Spleen (tissue), 11 donors: ENCODE results near the gene RBBP4. TPM values are rescaled to one million over a fixed set of nuclear protein-coding genes. Genes with fewer than 3 reads are reported as not detected.
"Not testable (repeated sequence)": the region's sequence is repeated elsewhere in the genome, so short reads cannot be mapped to it uniquely, and the experiment has no call there.

Experiments
- DNase-seq: peaks from one replicate; pipeline ENCODE4 v3.0.0-alpha.2; 2020
- H3K27ac ChIP-seq, 8 donors: fragments of 200-600 bp; sonication (generic) in 7 of 8; 1 replicate in 4 of 8; 2 replicates in 4 of 8; pipeline versions ENCODE4 v1.5.0 to v1.8.0; 2016 to 2021; ENCODE audit warnings: inconsistent platforms in 4 of 8, mild to moderate bottlenecking in 4 of 8, moderate library complexity in 1 of 8
- H3K27me3 ChIP-seq, 7 donors: fragments of 200-600 bp; sonication (generic) in 6 of 7; replicated peaks in 1 of 7; 1 replicate in 4 of 7; 2 replicates in 3 of 7; pipeline versions ENCODE4 v1.5.0 to v1.8.0; 2016 to 2021; ENCODE audit warnings: inconsistent platforms in 3 of 7, mild to moderate bottlenecking in 1 of 7
- H3K36me3 ChIP-seq, 6 donors: fragments of 200-600 bp; sonication (generic) in 5 of 6; 1 replicate in 4 of 6; 2 replicates in 2 of 6; pipeline versions ENCODE4 v1.5.0 to v1.8.0; 2016 to 2021; ENCODE audit warnings: inconsistent platforms in 2 of 6
- H3K4me1 ChIP-seq, 6 donors: fragments of 200-600 bp; sonication (generic) in 5 of 6; 1 replicate in 3 of 6; 2 replicates in 3 of 6; pipeline versions ENCODE4 v1.5.0 to v1.8.0; 2016 to 2021; ENCODE audit warnings: inconsistent platforms in 3 of 6
- H3K4me3 ChIP-seq, 8 donors: fragments of 200-600 bp; sonication (generic) in 7 of 8; 1 replicate in 4 of 8; 2 replicates in 4 of 8; pipeline versions ENCODE4 v1.5.0 to v1.8.0; 2016 to 2021; ENCODE audit warnings: inconsistent platforms in 4 of 8, mild to moderate bottlenecking in 4 of 8, moderate library complexity in 2 of 8
- H3K9me3 ChIP-seq, 8 donors: fragments of 200-600 bp; sonication (generic) in 7 of 8; 1 replicate in 4 of 8; 2 replicates in 4 of 8; pipeline versions ENCODE4 v1.5.0 to v1.8.0; 2016 to 2021; ENCODE audit warnings: inconsistent platforms in 4 of 8
- CTCF ChIP-seq, 11 experiments: fragments of 200-600 bp in 7 of 11; fragments of 450-650 bp in 4 of 11; sonication (generic) in 4 of 11; IDR thresholded peaks in 8 of 11; conservative IDR thresholded peaks in 3 of 11; 1 replicate in 7 of 11; 2 replicates in 4 of 11; pipeline versions ENCODE4 v1.4.0 to v1.8.0; 2016 to 2021; ENCODE audit warnings: antibody characterized with exemption in 11 of 11, inconsistent platforms in 4 of 11, mild to moderate bottlenecking in 1 of 11
- POLR2A ChIP-seq, 3 donors: fragments of 450-650 bp; IDR thresholded peaks; one replicate each; pipeline ENCODE4 v1.5.1; 2017; ENCODE audit warnings: antibody characterized with exemption in 3 of 3, mild to moderate bottlenecking in 1 of 3
- POLR2AphosphoS5 ChIP-seq, 3 donors: sonication (generic); formaldehyde crosslinking; IDR thresholded peaks; one replicate each; pipeline ENCODE4 v1.5.1; 2017; ENCODE audit warnings: antibody characterized with exemption in 3 of 3
- WGBS, 5 donors: extraction: QIAGEN DNeasy Blood & Tissue Kit in 3 of 5; methylation state at CpG; one replicate each; pipeline versions ENCODE4 v1.1.5 to v1.1.7; 2013 to 2018; 5-methylcytosine and 5-hydroxymethylcytosine counted together
- intact Hi-C: fragments of 100-400 bp; cut with DNase I; formaldehyde crosslinking; loops from one replicate; pipeline ENCODE4 v1.15.0; 2023; ENCODE audit warnings: low total_unique reads
- polyA plus RNA-seq, 3 donors: library from polyadenylated mRNA; stranded (reverse); fragments of 200-250 nt; gene quantifications; one replicate each; pipeline ENCODE4 v1.2.1, GENCODE V29; 2013
- total RNA-seq, 7 donors: library from RNA; depleted of rRNA in 3 of 7; stranded (reverse); fragments of >200 nt in 3 of 7; fragmentation: NEBNext Ultra II Directional in 4 of 7; extraction: Animal tissue kit (Norgen Biotek cat#: 25700) in 4 of 7; gene quantifications; one replicate each; pipeline versions ENCODE4 v1.1.0 to v1.2.1, GENCODE V29; 2016 to 2021
- donor health status: healthy with polysubstance abuse.
- donor health status: DM: no; HTN: no; CAD: no; lungs with moderate emphysema.
- donor health status: DM: no; HTN: no; CAD: no.
- donor health status: Bipolar disorder and iron deficiency.
- donor health status: healthy.
- donor health status: DM: no; HTN: no; CAD: no.
- donor health status: DM: yes; HTN: yes; CAD: no.

The RBBP4 gene
- total and polyA plus RNA-seq, 10 donors: 42.4 to 181 (median 132) TPM

GRCh38 chr1:32666901-32667566 is 16.0 kb downstream of the RBBP4 start:
- 85 to 93% (median 91%) methylated on average over 12 of the region's 12 CpGs for WGBS, 5 donors
- H3K27ac ChIP-seq: no peak overlapping the region
- H3K9me3 ChIP-seq: no peaks in the 10 kb centered on the region
- H3K36me3 ChIP-seq: peaks cover 2 to 100% (median 95%) of the 10 kb centered on the region in 6 donors
- intact Hi-C loops: no loop called here
- TF ChIP-seq POLR2AphosphoS5 (IDR thresholded peaks at IDR 0.05) (no peak), CTCF (IDR thresholded peaks at IDR 0.05 in 8 of 11, conservative IDR thresholded peaks at IDR 0.05 in 3 of 11) (no peak), POLR2A (IDR thresholded peaks at IDR 0.05) (no peak)
- H3K27me3 ChIP-seq: no peaks in the 10 kb centered on the region
- H3K4me3 ChIP-seq: no peak overlapping the region
- peaks cover 0 to 2% (median 0%) of the 10 kb centered on the region in 6 donors for H3K4me1 ChIP-seq
- no peak for DNase-seq

- H3K9me3 ChIP-seq, H3K27me3 ChIP-seq, H3K27ac ChIP-seq, DNase-seq, intact Hi-C loops, H3K4me3 ChIP-seq, H3K4me1 ChIP-seq: not testable (repeated sequence)
- WGBS, 5 donors: 93 to 97% (median 96%) methylated on average over 5 of the region's 5 CpGs
- peaks cover 6 to 100% (median 96%) of the 10 kb centered on the region in 6 donors for H3K36me3 ChIP-seq
Measured at GRCh38 chr1:32668716-32669115, 17.7 kb downstream of the RBBP4 start.

GRCh38 chr1:32676945-32677344 is 25.9 kb downstream of the RBBP4 start:
- 52 to 76% (median 63%) methylated on average over 3 of the region's 3 CpGs for WGBS, 5 donors
- Histone ChIP-seq H3K27ac (no peak overlapping the region), H3K9me3 (no peaks in the 10 kb centered on the region), H3K4me3 (no peak overlapping the region), H3K27me3 (no peaks in the 10 kb centered on the region), H3K4me1 (no peaks in the 10 kb centered on the region), H3K36me3 (peaks cover 8 to 100% (median 95%) of the 10 kb centered on the region in 6 donors)
- no peak for DNase-seq
- TF ChIP-seq POLR2A (IDR thresholded peaks at IDR 0.05): no peak
- no peak for TF ChIP-seq POLR2AphosphoS5 (IDR thresholded peaks at IDR 0.05)
- TF ChIP-seq CTCF (IDR thresholded peaks at IDR 0.05 in 8 of 11, conservative IDR thresholded peaks at IDR 0.05 in 3 of 11): no peak
- intact Hi-C loops: no loop called here

GRCh38 chr1:32679993-32680392 is 29.0 kb downstream of the RBBP4 start:
- H3K27me3 ChIP-seq, DNase-seq, intact Hi-C loops, H3K9me3 ChIP-seq, H3K4me1 ChIP-seq, H3K4me3 ChIP-seq, H3K27ac ChIP-seq: not testable (repeated sequence)
- WGBS, 5 donors: 40 to 56% (median 52%) methylated on average over 4 of the region's 4 CpGs
- peaks cover 3 to 100% (median 82%) of the 10 kb centered on the region in 6 donors for H3K36me3 ChIP-seq

GRCh38 chr1:32680642-32681041 is 29.6 kb downstream of the RBBP4 start:
- Histone ChIP-seq H3K4me3 (no peak overlapping the region), H3K9me3 (no peaks in the 10 kb centered on the region), H3K27ac (no peak overlapping the region), H3K4me1 (peaks cover 0 to 8% (median 0%) of the 10 kb centered on the region in 6 donors), H3K36me3 (peaks cover 3 to 100% (median 82%) of the 10 kb centered on the region in 6 donors), H3K27me3 (no peaks in the 10 kb centered on the region)
- 84 to 93% (median 88%) methylated on average over 1 of the region's 1 CpG for WGBS, 5 donors
- intact Hi-C loops: no loop called here
- TF ChIP-seq POLR2A (IDR thresholded peaks at IDR 0.05) (no peak), CTCF (IDR thresholded peaks at IDR 0.05 in 8 of 11, conservative IDR thresholded peaks at IDR 0.05 in 3 of 11) (no peak), POLR2AphosphoS5 (IDR thresholded peaks at IDR 0.05) (no peak)
- DNase-seq: no peak
